H9 (cell line): ENCODE data around the gene ULK3. TPM values are rescaled to one million over a fixed set of nuclear protein-coding genes. Genes with fewer than 3 reads are reported as not detected.

Source experiments
- DNase-seq: peaks from one replicate; pipeline ENCODE4 v3.0.0-alpha.2; 2017
- H2AFZ ChIP-seq: one replicate; pipeline ENCODE4 v1.6.1; 2013; ENCODE audit warnings: mild to moderate bottlenecking, low read length, control low read depth, moderate library complexity
- H2AK5ac ChIP-seq: 2 replicates; pipeline ENCODE4 v1.6.1; 2013; ENCODE audit warnings: low read length, control low read depth, mixed read lengths; ENCODE audit not compliant: insufficient read length
- H2BK120ac ChIP-seq: one replicate; pipeline ENCODE4 v1.6.1; 2013; ENCODE audit warnings: low read depth, mild to moderate bottlenecking, low read length, control low read depth, inconsistent platforms; ENCODE audit not compliant: poor library complexity, severe bottlenecking
- H2BK12ac ChIP-seq: 2 replicates; pipeline ENCODE4 v1.6.1; 2013; ENCODE audit warnings: low read length, control low read depth, mixed read lengths, low read depth; ENCODE audit not compliant: insufficient read length
- H2BK15ac ChIP-seq: 2 replicates; pipeline ENCODE4 v1.6.1; 2013; ENCODE audit warnings: low read depth, low read length, control low read depth
- H2BK20ac ChIP-seq: one replicate; pipeline ENCODE4 v1.6.1; 2013; ENCODE audit warnings: low read depth, mild to moderate bottlenecking, low read length, control low read depth, inconsistent platforms; ENCODE audit not compliant: poor library complexity, severe bottlenecking
- H2BK5ac ChIP-seq: 2 replicates; pipeline ENCODE4 v1.6.1; 2013; ENCODE audit warnings: low read length, control low read depth, mixed read lengths; ENCODE audit not compliant: insufficient read length
- H3K14ac ChIP-seq: 2 replicates; pipeline ENCODE4 v1.6.1; 2013; ENCODE audit warnings: low read length, control low read depth; ENCODE audit not compliant: insufficient read depth
- H3K18ac ChIP-seq: 2 replicates; pipeline ENCODE4 v1.6.1; 2013; ENCODE audit warnings: low read depth, mild to moderate bottlenecking, mixed read lengths, low read length, control low read depth; ENCODE audit not compliant: insufficient read length
- H3K23ac ChIP-seq: 2 replicates; pipeline ENCODE4 v1.6.1; 2013; ENCODE audit warnings: low read length, control low read depth, mixed read lengths, low read depth; ENCODE audit not compliant: insufficient read length
- H3K23me2 ChIP-seq: 2 replicates; pipeline ENCODE4 v1.6.1; 2013; ENCODE audit warnings: low read depth, mild to moderate bottlenecking, mixed read lengths, low read length, control low read depth; ENCODE audit not compliant: insufficient read length, poor library complexity, severe bottlenecking
- H3K27ac ChIP-seq: 2 replicates; pipeline ENCODE4 v1.5.1; 2013; ENCODE audit warnings: low read length, control low read depth, mixed read lengths, low read depth; ENCODE audit not compliant: insufficient read length
- H3K27me3 ChIP-seq: 2 replicates; pipeline ENCODE4 v1.6.1; 2013; ENCODE audit warnings: low read length, control low read depth, inconsistent platforms; ENCODE audit not compliant: insufficient read depth
- H3K4ac ChIP-seq: 2 replicates; pipeline ENCODE4 v1.6.1; 2013; ENCODE audit warnings: low read depth, mild to moderate bottlenecking, control low read depth, inconsistent platforms, low read length, moderate library complexity
- H3K4me1 ChIP-seq: 2 replicates; pipeline ENCODE4 v1.6.1; 2013; ENCODE audit warnings: low read length, control low read depth, inconsistent platforms; ENCODE audit not compliant: insufficient read depth
- H3K4me2 ChIP-seq: 2 replicates; pipeline ENCODE4 v1.6.1; 2013; ENCODE audit warnings: low read length, control low read depth, mixed read lengths; ENCODE audit not compliant: insufficient read length, insufficient read depth
- H3K56ac ChIP-seq: 2 replicates; pipeline ENCODE4 v1.6.1; 2013; ENCODE audit warnings: low read depth, mild to moderate bottlenecking, mixed read lengths, low read length, control low read depth; ENCODE audit not compliant: insufficient read length
- H3K79me1 ChIP-seq: 2 replicates; pipeline ENCODE4 v1.6.1; 2013; ENCODE audit warnings: low read depth, mild to moderate bottlenecking, moderate library complexity, low read length, control low read depth, inconsistent platforms; ENCODE audit not compliant: insufficient read depth, poor library complexity, severe bottlenecking
- H3K79me2 ChIP-seq: 2 replicates; pipeline ENCODE4 v1.6.1; 2013; ENCODE audit warnings: low read length, control low read depth, inconsistent platforms; ENCODE audit not compliant: insufficient read depth
- H3K9ac ChIP-seq: 2 replicates; pipeline ENCODE4 v1.6.1; 2013; ENCODE audit warnings: low read length, control low read depth, mixed read lengths; ENCODE audit not compliant: insufficient read length; ENCODE audit errors: extremely low read depth
- H3K9me3 ChIP-seq: one replicate; pipeline ENCODE4 v1.6.1; 2013; ENCODE audit warnings: low read depth, low read length, inconsistent platforms; ENCODE audit not compliant: control insufficient read depth
- H3T11ph ChIP-seq: one replicate; pipeline ENCODE4 v1.6.1; 2013; ENCODE audit warnings: mild to moderate bottlenecking, low read length, control low read depth, inconsistent platforms
- H4K20me1 ChIP-seq: one replicate; pipeline ENCODE4 v1.6.1; 2013; ENCODE audit not compliant: control insufficient read depth, insufficient read length, insufficient read depth
- H4K5ac ChIP-seq: 2 replicates; pipeline ENCODE4 v1.6.1; 2013; ENCODE audit warnings: low read depth, mild to moderate bottlenecking, mixed read lengths, low read length, control low read depth; ENCODE audit not compliant: insufficient read length
- H4K8ac ChIP-seq: replicated peaks from 2 replicates; pipeline ENCODE4 v1.6.1; 2013; ENCODE audit warnings: low read length, control low read depth, mixed read lengths, low read depth; ENCODE audit not compliant: insufficient read length
- H4K91ac ChIP-seq: 2 replicates; pipeline ENCODE4 v1.6.1; 2013; ENCODE audit warnings: low read depth, mild to moderate bottlenecking, moderate library complexity, mixed read lengths, low read length, control low read depth; ENCODE audit not compliant: insufficient read length
- H3K27ac Mint-ChIP-seq, 3 experiments: 2 replicates in 2 of 3; 3 replicates in 1 of 3; pipeline ENCODE4 v1.8.0; 2020 to 2021; ENCODE audit warnings: mixed read lengths in 3 of 3, mild to moderate bottlenecking in 1 of 3, moderate library complexity in 1 of 3
- H3K27me3 Mint-ChIP-seq: 2 replicates; pipeline ENCODE4 v1.8.0; 2021; ENCODE audit warnings: low read depth, mild to moderate bottlenecking, moderate library complexity, mixed read lengths
- H3K36me3 Mint-ChIP-seq, 3 experiments: 2 replicates in 2 of 3; 3 replicates in 1 of 3; pipeline ENCODE4 v1.8.0; 2020 to 2021; ENCODE audit warnings: low read depth in 3 of 3, mixed read lengths in 3 of 3; ENCODE audit not compliant: insufficient read depth in 1 of 3
- H3K4me1 Mint-ChIP-seq, 2 experiments: 2 replicates each; pipeline ENCODE4 v1.8.0; 2020; ENCODE audit warnings: mixed read lengths in 2 of 2
- H3K4me3 Mint-ChIP-seq, 2 experiments: 2 replicates in 1 of 2; 3 replicates in 1 of 2; pipeline ENCODE4 v1.8.0; 2020 to 2021; ENCODE audit warnings: mild to moderate bottlenecking in 2 of 2, mixed read lengths in 2 of 2, moderate library complexity in 1 of 2
- H3K9me3 Mint-ChIP-seq, 2 experiments: 2 replicates in 1 of 2; 3 replicates in 1 of 2; pipeline ENCODE4 v1.8.0; 2020; ENCODE audit warnings: mild to moderate bottlenecking in 2 of 2, mixed read lengths in 2 of 2, moderate library complexity in 1 of 2
- CTCF ChIP-seq: fragments of 200-600 bp; sonication (generic); conservative IDR thresholded peaks from 3 replicates; pipeline ENCODE4 v1.8.0; 2021; ENCODE audit warnings: antibody characterized with exemption, mild to moderate bottlenecking
- WGBS: extraction: QIAGEN DNeasy Blood & Tissue Kit; methylation state at CpG from one replicate; pipeline ENCODE4 v1.1.7; 2013; ENCODE audit warnings: missing lambda C conversion rate, low lambda C conversion rate, mixed read lengths; ENCODE audit not compliant: insufficient read length; ENCODE audit errors: extremely low coverage; 5-methylcytosine and 5-hydroxymethylcytosine counted together
- total RNA-seq: library from RNA; stranded (reverse); gene quantifications from 2 replicates; pipeline ENCODE4 v1.2.1, GENCODE V29; 2021

The ULK3 gene
- total RNA-seq, 1 experiment from 2014 or later: 34.0 TPM

- Mint-ChIP-seq H3K4me3 (no peak overlapping the region), H3K4me1 (peaks cover 2 to 7% of the 10 kb centered on the region in 2 experiments), H3K36me3 (peaks cover 11 to 37% (median 34%) of the 10 kb centered on the region in 3 experiments; a peak in 5 of 7 replicates), H3K9me3 (no peaks in the 10 kb centered on the region), H3K27ac (no peak overlapping the region), H3K27me3 (no peaks in the 10 kb centered on the region)
- no peak for TF ChIP-seq CTCF
- Histone ChIP-seq H3K23ac (no peak overlapping the region), H3K27ac (no peak overlapping the region), H3K56ac (no peak overlapping the region), H2BK12ac (no peak overlapping the region), H2BK15ac (no peak overlapping the region), H3K14ac (no peak overlapping the region), H3K27me3 (no peaks in the 10 kb centered on the region), H4K5ac (no peak overlapping the region), H2BK5ac (no peak overlapping the region), H3K4me1 (no peaks in the 10 kb centered on the region), H2AK5ac (no peak overlapping the region), H2BK120ac (no peak overlapping the region), H3K79me1 (no peaks in the 10 kb centered on the region), H3K79me2 (no peaks in the 10 kb centered on the region), H4K91ac (no peak overlapping the region), H3K4me2 (no peak overlapping the region), H2AFZ (no peak overlapping the region), H2BK20ac (no peak overlapping the region), H3K9me3 (no peaks in the 10 kb centered on the region), H3K9ac (no peak overlapping the region), H3K18ac (no peak overlapping the region), H3K23me2 (no peaks in the 10 kb centered on the region), H4K20me1 (no peaks in the 10 kb centered on the region), H3T11ph (no peak overlapping the region), H3K4ac (no peak overlapping the region), H4K8ac (no peak overlapping the region)
- DNase-seq: no peak
- no CpG with 5 or more reads among the region's 20 CpGs for WGBS
Measured at GRCh38 chr15:74800559-74801094, 42.3 kb downstream of the ULK3 start.
